Activated T-cell treated with anti-CD3 and anti-CD28 coated beads, Interleukin-2, amount 50 U/mL, for 72 hours (primary cell): ENCODE measurements around the gene DAO. TPM values are rescaled to one million over a fixed set of nuclear protein-coding genes. Genes with fewer than 3 reads are reported as not detected.

ENCODE experiments used
- ATAC-seq, 2 donors: fragments of 150-1000 bp; cut with Tn5 transposase; replicated peaks in 1 of 2; 2 replicates each; pipeline ENCODE4 v1.10.0; 2021; ENCODE audit warnings: moderate library complexity in 2 of 2, mild to moderate bottlenecking in 1 of 2
- DNase-seq, 2 donors: peaks; one replicate each; pipeline ENCODE4 v3.0.0; 2021 to 2022; ENCODE audit warnings: mixed read lengths in 1 of 2
- H3K27ac Mint-ChIP-seq: one replicate; pipeline ENCODE4 v1.8.0; 2022; ENCODE audit warnings: mild to moderate bottlenecking, moderate library complexity, mixed read lengths
- H3K27me3 Mint-ChIP-seq: one replicate; pipeline ENCODE4 v1.8.0; 2022; ENCODE audit warnings: low read depth, mixed read lengths
- H3K36me3 Mint-ChIP-seq, 2 donors: one replicate each; pipeline ENCODE4 v1.8.0; 2022; ENCODE audit warnings: mixed read lengths in 2 of 2, mild to moderate bottlenecking in 1 of 2; ENCODE audit not compliant: insufficient read depth in 2 of 2
- H3K4me1 Mint-ChIP-seq: one replicate; pipeline ENCODE4 v1.8.0; 2022; ENCODE audit warnings: low read depth, mixed read lengths
- H3K4me3 Mint-ChIP-seq, 2 donors: one replicate each; pipeline ENCODE4 v1.8.0; 2022; ENCODE audit warnings: mild to moderate bottlenecking in 2 of 2, mixed read lengths in 2 of 2, moderate library complexity in 2 of 2
- H3K9me3 Mint-ChIP-seq, 2 donors: one replicate each; pipeline ENCODE4 v1.8.0; 2022; ENCODE audit warnings: mixed read lengths in 2 of 2
- total RNA-seq, 2 donors: library from RNA; stranded (reverse); gene quantifications; one replicate each; pipeline ENCODE4 v1.2.3, GENCODE V29; 2022

DAO gene
- total RNA-seq, 2 donors from 2014 or later = not detected

DNA sequence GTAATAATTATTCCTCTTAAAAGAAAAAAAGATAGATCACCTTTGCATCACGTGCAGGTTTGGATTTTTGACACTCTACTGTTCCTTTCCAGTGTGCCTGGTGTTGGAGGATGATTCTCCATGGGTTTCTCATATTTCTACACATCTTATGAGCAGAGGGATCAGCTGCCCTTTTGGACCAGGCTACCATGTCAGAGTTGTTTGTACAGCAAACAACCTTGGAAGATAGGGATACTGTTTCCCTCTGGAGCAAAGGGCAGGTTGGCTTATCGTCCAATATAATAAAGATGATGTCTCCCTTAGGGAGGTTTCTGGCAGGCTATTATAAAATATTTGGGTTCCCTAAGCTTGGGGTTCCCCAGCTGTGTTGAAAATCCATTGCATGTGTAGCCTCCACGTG is 42.1 kb downstream of the DAO start:
- Mint-ChIP-seq H3K27ac (no peak overlapping the region), H3K36me3 (no peaks in the 10 kb centered on the region)
- ATAC-seq = no peak

GRCh38 chr12:108922918-108923317 is 43.0 kb downstream of the DAO start:
- Mint-ChIP-seq H3K9me3 (peaks cover 3 to 6% of the 10 kb centered on the region in 2 donors), H3K4me3 (no peak overlapping the region), H3K27me3 (peaks cover 6% of the 10 kb centered on the region), H3K27ac (no peak overlapping the region), H3K36me3 (no peaks in the 10 kb centered on the region), H3K4me1 (no peaks in the 10 kb centered on the region)
- ATAC-seq = no peak
- no peak for DNase-seq

More for the DNA sequence above, 42.1 kb downstream of the DAO start:
- no peak overlapping the region for H3K4me3 Mint-ChIP-seq
- no peaks in the 10 kb centered on the region for H3K4me1 Mint-ChIP-seq
- peaks cover 3 to 6% of the 10 kb centered on the region in 2 donors for H3K9me3 Mint-ChIP-seq
- peaks cover 6% of the 10 kb centered on the region for H3K27me3 Mint-ChIP-seq
- no peak for DNase-seq

DNA sequence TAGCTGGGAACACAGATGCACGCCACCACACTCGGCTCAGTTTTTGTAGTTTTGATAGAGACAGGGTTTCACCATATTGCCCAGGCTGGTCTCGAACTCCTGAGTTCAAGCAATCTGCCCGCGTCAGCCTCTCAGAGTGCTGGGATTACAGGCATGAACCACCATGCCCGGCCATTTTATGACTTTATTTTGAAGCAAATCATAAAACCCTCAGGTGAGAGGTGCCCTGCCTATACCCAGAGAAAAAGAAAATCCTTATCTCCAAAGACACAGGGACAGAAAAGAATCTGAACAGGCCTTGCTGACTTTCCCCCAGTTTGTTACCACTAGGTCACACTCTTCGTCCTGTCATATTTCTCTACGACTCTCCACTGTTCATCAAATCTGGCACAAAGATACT is 48.8 kb downstream of the DAO start:
- Mint-ChIP-seq H3K9me3 (peaks cover 3 to 6% of the 10 kb centered on the region in 2 donors), H3K27me3 (peaks cover 8% of the 10 kb centered on the region), H3K27ac (no peak overlapping the region), H3K36me3 (no peaks in the 10 kb centered on the region), H3K4me3 (no peak overlapping the region), H3K4me1 (no peaks in the 10 kb centered on the region)
- DNase-seq = no peak
- ATAC-seq = no peak

GRCh38 chr12:108930155-108930554 is 50.3 kb downstream of the DAO start:
- Mint-ChIP-seq H3K27ac (no peak overlapping the region), H3K9me3 (peaks cover 3 to 5% of the 10 kb centered on the region in 2 donors), H3K4me1 (no peaks in the 10 kb centered on the region), H3K36me3 (no peaks in the 10 kb centered on the region), H3K27me3 (peaks cover 8% of the 10 kb centered on the region), H3K4me3 (no peak overlapping the region)
- ATAC-seq = no peak
- DNase-seq = no peak

- DNase-seq (no peak), ATAC-seq (no peak)
- no peak overlapping the region for H3K4me3 Mint-ChIP-seq
- H3K4me1 Mint-ChIP-seq = no peaks in the 10 kb centered on the region
- peak overlapping the region; percentile 55 for H3K27ac Mint-ChIP-seq
- H3K9me3 Mint-ChIP-seq = no peaks in the 10 kb centered on the region
- H3K27me3 Mint-ChIP-seq = peaks cover 8% of the 10 kb centered on the region
- no peaks in the 10 kb centered on the region for H3K36me3 Mint-ChIP-seq
Observed at GRCh38 chr12:108930756-108931155, 50.9 kb downstream of the DAO start.

DNA sequence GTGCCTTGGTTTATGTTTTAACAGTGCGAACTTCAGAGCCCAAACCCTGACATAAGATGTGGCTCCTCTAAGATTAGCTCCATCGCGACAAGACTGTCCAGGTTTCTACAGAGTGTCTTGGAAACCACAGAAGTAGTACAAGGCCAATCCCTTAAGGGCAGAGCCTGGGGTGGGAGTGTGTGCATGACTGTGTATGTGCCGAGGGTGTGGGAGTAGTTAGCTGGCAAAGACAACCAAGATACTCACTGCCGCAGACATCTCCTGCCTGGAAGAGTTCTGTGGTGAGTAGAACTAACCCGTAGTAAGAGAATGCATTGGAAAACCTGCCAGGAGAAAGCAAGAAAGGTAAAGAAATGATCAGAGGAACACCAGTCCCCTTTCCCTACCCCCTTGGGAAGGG is 54.1 kb downstream of the DAO start:
- no peak for ATAC-seq
- no peak overlapping the region for H3K27ac Mint-ChIP-seq
- no peak overlapping the region for H3K4me3 Mint-ChIP-seq
- H3K27me3 Mint-ChIP-seq = peaks cover 8% of the 10 kb centered on the region
- DNase-seq = no peak
- H3K9me3 Mint-ChIP-seq = no peaks in the 10 kb centered on the region
- no peaks in the 10 kb centered on the region for H3K36me3 Mint-ChIP-seq
- no peaks in the 10 kb centered on the region for H3K4me1 Mint-ChIP-seq

DNA sequence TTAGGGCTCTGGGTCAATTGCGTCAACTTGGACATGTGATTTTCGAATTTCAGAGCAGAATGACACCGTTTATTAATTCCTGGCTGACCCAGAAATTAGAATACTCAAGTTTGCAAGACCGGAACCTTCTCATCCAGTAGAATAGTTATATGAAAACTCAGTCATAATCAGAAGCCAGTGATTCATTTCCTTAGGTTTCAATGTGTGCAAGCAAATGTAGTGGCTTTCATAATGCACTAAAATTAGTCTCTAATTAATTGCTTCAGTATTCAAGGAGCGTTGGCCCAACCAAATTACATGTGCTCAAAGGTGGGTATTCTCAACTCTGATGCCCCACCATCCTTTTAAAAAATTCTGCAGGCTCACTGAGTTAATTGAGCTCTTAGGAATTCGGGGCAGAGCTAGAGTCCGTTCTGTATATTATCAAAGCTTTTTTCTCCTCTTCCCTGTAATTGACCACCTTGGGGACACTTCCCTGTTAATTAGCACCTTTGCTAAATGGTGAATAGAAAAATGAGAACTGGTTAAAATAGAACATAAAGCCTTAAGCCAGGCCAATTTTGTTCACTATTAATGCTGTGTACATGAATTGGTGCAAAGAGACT is 55.4 kb downstream of the DAO start:
- H3K36me3 Mint-ChIP-seq = no peaks in the 10 kb centered on the region
- H3K4me3 Mint-ChIP-seq = no peak overlapping the region
- peak in 1 of 2 donors; percentile 41 for ATAC-seq
- no peak for DNase-seq
- no peak overlapping the region for H3K27ac Mint-ChIP-seq
- no peaks in the 10 kb centered on the region for H3K9me3 Mint-ChIP-seq
- H3K27me3 Mint-ChIP-seq = no peaks in the 10 kb centered on the region
- H3K4me1 Mint-ChIP-seq = no peaks in the 10 kb centered on the region

- no peaks in the 10 kb centered on the region for H3K36me3 Mint-ChIP-seq
- no peak overlapping the region for H3K4me3 Mint-ChIP-seq
- H3K27me3 Mint-ChIP-seq = no peaks in the 10 kb centered on the region
- no peaks in the 10 kb centered on the region for H3K9me3 Mint-ChIP-seq
- no peaks in the 10 kb centered on the region for H3K4me1 Mint-ChIP-seq
- no peak for ATAC-seq
- no peak overlapping the region for H3K27ac Mint-ChIP-seq
- no peak for DNase-seq
Observed at GRCh38 chr12:108938247-108938924, 58.5 kb downstream of the DAO start.

DNA sequence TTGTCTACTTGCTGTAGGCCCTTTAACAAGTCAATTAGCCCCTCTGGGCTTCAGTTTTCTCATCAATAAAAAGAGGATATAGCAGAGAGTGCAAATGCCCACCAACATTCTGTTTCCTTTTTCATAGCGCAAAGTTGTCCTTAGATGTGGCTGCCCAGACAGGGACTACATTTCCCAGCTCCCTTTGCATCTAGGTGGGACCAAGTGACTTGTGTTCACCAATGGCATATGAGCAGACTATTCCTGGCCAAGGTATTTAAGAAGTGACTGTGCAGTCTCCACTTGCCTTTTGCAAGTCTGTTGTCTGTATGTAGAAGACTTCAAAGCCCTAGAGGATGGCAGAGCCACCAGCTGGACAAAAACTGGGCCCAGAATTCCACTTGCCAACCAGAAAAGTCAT is 59.7 kb downstream of the DAO start:
- Mint-ChIP-seq H3K9me3 (no peaks in the 10 kb centered on the region), H3K27me3 (no peaks in the 10 kb centered on the region)

GRCh38 chr12:108940138-108940537 is 60.2 kb downstream of the DAO start:
- H3K27ac Mint-ChIP-seq = no peak overlapping the region
- no peaks in the 10 kb centered on the region for H3K36me3 Mint-ChIP-seq
- H3K9me3 Mint-ChIP-seq = no peaks in the 10 kb centered on the region
- H3K4me3 Mint-ChIP-seq = no peak overlapping the region
- H3K4me1 Mint-ChIP-seq = no peaks in the 10 kb centered on the region
- no peaks in the 10 kb centered on the region for H3K27me3 Mint-ChIP-seq
- ATAC-seq (no peak), DNase-seq (no peak)

More for the DNA sequence above, 59.7 kb downstream of the DAO start:
- Mint-ChIP-seq H3K36me3 (no peaks in the 10 kb centered on the region), H3K27ac (no peak overlapping the region), H3K4me3 (no peak overlapping the region), H3K4me1 (no peaks in the 10 kb centered on the region)
- peak; percentile 71 to 75 for ATAC-seq
- DNase-seq = peak in 1 of 2 donors; percentile 1

DNA sequence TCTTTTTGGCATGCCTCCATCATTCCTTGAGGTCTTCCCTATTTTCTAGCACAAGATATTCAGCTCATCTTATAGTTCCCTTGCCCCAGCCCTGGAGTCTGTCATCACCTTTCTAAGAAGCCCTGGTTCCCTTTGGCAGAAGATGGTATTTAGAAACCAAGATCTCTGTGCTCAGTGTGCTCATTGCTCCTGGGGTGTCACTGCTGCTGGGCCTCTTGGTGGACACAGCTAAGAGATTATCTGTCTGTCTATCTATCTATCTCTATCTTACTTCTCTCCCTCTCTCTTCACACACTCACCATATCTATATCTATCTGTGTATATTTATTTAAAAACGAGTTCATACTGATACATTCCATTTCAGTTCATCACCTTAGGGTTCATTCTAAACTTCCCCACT is 67.2 kb downstream of the DAO start:
- no peaks in the 10 kb centered on the region for H3K36me3 Mint-ChIP-seq
- peaks cover 6% of the 10 kb centered on the region for H3K27me3 Mint-ChIP-seq
- no peak overlapping the region for H3K27ac Mint-ChIP-seq
- ATAC-seq (no peak), DNase-seq (no peak)
- H3K9me3 Mint-ChIP-seq = peaks cover 0 to 3% of the 10 kb centered on the region in 2 donors
- H3K4me1 Mint-ChIP-seq = peaks cover 8% of the 10 kb centered on the region
- no peak overlapping the region for H3K4me3 Mint-ChIP-seq

DNA sequence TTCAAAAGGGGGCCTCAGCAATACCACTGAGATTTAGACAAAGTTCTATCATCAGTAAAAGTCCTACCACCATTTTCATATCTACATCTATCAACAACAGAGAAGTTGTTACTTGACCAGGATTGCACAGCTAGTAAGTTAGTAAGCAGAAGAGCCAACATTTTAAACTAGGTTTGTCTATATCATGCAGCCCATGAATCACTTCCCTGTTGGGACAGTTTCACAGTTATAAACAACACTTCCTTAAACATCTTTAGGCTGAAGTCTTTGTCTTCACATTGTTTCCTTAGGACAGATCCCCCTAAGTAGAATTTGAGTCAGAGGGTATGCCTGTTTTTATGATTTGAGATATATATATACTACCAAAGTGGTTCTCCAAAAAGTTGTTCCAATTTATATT is 68.5 kb downstream of the DAO start:
- DNase-seq (no peak), ATAC-seq (no peak)
- H3K36me3 Mint-ChIP-seq = no peaks in the 10 kb centered on the region
- no peak overlapping the region for H3K4me3 Mint-ChIP-seq
- H3K27ac Mint-ChIP-seq = no peak overlapping the region
- H3K4me1 Mint-ChIP-seq = peaks cover 8% of the 10 kb centered on the region
- peaks cover 0 to 3% of the 10 kb centered on the region in 2 donors for H3K9me3 Mint-ChIP-seq
- peaks cover 6% of the 10 kb centered on the region for H3K27me3 Mint-ChIP-seq

GRCh38 chr12:108949976-108950375 is 70.1 kb downstream of the DAO start:
- H3K27ac Mint-ChIP-seq = no peak overlapping the region
- peaks cover 6% of the 10 kb centered on the region for H3K27me3 Mint-ChIP-seq
- no peak overlapping the region for H3K4me3 Mint-ChIP-seq
- H3K9me3 Mint-ChIP-seq = peaks cover 0 to 3% of the 10 kb centered on the region in 2 donors
- ATAC-seq (no peak), DNase-seq (no peak)
- H3K4me1 Mint-ChIP-seq = peaks cover 8% of the 10 kb centered on the region
- H3K36me3 Mint-ChIP-seq = no peaks in the 10 kb centered on the region
